HG03095 (cell line): ENCODE measurements around the gene RPS13.
A peak's percentile ranks its signal among the peaks of the same experiment; 100 is the strongest.
"Not testable (repeated sequence)": the region's sequence is repeated elsewhere in the genome, so short reads cannot be mapped to it uniquely, and the experiment has no call there.

Experiments
- ATAC-seq: cut with Tn5 transposase; IDR thresholded peaks from one replicate; pipeline ENCODE4 v1.9.1; 2021; ENCODE audit warnings: moderate library complexity; ENCODE audit not compliant: unreplicated experiment

RPS13 gene

GRCh38 chr11:17077520-17078401, at the start of gene RPS13:
TSS of gene RPS13 (minus strand) at chr11:17077667. CDS start at chr11:17077641, 26 bp downstream.
- peak; percentile 97 for ATAC-seq

GRCh38 chr11:17121981-17122380, 44.5 kb upstream of the RPS13 start:
- ATAC-seq, result no peak

DNA sequence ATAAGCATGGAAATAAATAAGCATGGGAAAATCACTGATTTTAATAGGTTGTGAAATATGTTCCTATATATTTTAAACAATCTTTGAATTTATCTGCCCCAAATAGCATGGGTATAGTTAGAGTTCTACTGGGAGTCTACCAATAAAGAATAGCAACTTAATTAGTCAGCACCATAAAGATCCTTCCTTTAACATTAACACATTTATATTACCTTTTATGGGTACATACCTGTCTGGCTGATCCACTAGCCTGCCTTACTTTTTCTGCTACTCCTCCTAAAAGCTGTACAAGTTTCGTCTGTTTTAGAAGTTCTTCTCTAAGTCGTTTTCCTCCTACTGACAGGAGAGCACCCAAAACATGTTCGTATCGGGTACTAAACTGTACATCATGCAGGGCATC, 39.8 kb upstream of the RPS13 start:
- no peak for ATAC-seq

DNA sequence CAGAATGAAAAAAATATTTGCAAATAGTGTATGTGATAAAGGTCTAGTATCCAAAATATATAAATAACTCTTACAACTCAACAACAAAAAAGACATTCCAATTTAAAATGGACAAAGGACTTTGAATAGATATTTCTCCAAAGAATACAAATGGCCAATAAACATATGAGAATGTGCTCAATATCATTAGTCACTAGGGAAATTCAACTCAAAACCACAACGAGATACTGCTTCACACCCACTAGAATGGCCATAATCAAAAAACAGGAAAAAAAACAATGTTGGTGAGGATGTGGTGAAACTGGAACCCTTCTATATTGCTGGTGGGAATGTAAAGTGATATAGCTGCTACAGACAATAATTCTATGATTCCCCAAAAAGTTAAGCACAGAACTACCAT, 38.6 kb upstream of the RPS13 start:
- ATAC-seq, result no peak

- ATAC-seq, result not testable (repeated sequence)
These were observed 30.3 kb upstream of the RPS13 start for GRCh38 chr11:17107745-17108144.

- not testable (repeated sequence) for ATAC-seq
These were observed 28.1 kb upstream of the RPS13 start for GRCh38 chr11:17105404-17106040.

GRCh38 chr11:17102462-17102861, 25.0 kb upstream of the RPS13 start:
- no peak for ATAC-seq

GRCh38 chr11:17098658-17099057, 21.2 kb upstream of the RPS13 start:
- no peak for ATAC-seq

DNA sequence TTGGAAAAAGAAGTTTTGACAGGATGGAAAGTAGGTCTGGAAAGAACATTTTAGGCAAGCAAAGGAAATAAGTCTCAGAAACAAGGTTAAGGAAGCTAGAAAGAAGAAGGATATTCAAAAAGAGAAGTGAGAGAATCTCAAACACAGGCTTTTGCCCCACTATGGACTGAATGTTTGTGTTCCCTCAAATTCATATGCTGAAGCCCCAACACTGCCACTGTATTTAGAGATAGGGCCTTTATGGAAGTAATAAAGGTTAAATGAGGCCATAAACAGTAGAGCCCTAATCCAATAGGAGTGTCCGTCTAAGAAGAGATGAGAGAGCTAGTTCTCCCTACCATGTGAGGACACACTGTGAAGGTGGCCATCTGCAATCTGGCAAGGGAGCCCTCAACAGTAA, 20.6 kb upstream of the RPS13 start:
- ATAC-seq, result no peak

DNA sequence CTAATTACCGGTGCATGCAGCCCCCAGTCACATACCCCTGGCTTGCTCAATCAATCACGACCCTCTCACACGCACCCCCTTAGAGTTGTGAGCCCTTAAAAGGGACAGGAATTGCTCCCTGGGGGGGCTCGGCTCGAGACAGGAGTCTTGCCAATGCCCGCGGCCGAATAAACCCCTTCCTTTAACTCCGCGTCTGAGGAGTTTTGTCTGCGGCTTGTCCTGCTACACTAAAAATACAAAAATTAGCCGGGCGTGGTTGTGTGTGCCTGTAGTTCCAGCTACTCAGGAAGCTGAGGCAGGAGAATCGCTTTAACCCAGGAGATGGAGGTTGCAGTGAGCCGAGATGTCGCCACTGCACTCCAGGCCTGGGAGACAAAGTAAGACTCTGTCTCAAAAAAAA, 8.5 kb upstream of the RPS13 start:
- not testable (repeated sequence) for ATAC-seq

DNA sequence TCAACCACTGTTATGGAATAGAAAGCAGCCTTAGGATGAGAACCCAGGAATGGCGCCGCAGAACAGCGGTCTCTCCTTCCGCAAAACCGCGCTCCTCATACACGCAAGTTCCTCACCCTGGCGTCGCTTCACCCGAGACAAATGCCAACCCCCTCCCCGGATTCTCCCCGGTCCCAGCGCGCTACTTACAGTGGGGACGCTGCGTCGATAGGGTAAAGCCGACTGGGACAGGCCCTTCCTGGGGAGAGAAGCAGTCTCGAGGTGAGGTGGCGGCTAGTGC, 287 bp downstream of the RPS13 start:
- peak; percentile 1 for ATAC-seq

- ATAC-seq, result no peak
These were observed 789 bp downstream of the RPS13 start for GRCh38 chr11:17076517-17077239.

DNA sequence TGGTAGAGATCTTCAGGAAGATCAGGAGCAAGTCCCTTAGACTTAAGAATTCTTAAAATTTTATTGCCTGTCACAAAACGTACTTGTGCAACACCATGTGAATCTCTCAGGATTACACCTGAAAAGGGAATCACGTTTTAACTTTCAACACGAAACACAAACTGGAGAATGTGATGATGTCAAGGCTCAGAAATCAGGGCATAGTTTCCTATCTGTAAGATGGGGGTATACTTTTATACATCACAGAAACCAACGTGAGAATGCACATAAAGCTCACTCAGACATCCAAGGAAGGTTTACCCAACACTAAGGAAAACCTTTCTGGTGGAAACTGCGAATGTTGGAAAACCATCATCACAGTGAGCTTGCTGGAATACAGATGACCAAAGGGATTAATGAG, 2.0 kb downstream of the RPS13 start:
- ATAC-seq, result no peak

- ATAC-seq, result no peak
These were observed 4.0 kb downstream of the RPS13 start for GRCh38 chr11:17073370-17074027.

GRCh38 chr11:17067417-17067816, 10.1 kb downstream of the RPS13 start:
- no peak for ATAC-seq

DNA sequence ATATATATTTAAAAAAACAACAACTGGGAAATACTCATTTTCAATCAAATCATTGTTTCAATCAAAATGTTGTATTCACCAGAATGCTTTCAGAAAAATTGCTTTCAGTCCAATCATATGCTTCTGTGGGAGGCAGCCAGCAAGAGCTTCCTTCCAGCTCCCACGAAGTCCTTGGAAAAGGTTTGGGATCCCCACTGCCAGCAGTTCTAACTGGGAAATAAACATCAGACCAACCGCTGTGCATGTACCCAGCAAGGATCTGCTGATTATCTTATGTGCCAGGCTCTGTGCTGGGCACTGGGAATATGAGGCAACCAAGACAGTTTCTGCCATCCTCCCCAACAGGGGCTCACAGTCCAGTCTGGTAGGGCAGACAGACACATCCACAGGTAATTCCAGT, 10.8 kb downstream of the RPS13 start:
- no peak for ATAC-seq

GRCh38 chr11:17063171-17064002, 14.1 kb downstream of the RPS13 start:
- ATAC-seq, result peak; percentile 69

DNA sequence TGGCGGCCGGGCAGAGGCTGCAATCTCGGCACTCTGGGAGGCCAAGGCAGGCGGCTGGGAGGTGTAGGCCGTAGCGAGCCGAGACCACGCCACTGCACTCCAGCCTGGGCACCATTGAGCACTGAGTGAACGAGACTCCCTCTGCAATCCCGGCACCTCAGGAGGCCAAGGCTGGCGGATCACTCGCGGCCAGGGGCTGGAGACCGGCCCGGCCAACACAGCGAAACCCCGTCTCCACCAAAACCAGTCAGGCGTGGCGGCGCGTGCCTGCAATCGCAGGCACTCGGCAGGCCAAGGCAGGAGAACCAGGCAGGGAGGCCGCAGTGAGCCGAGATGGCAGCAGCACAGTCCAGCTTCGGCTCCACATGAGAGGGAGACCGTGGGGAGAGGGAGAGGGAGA, 26.3 kb downstream of the RPS13 start:
- not testable (repeated sequence) for ATAC-seq

GRCh38 chr11:17048491-17048890, 29.0 kb downstream of the RPS13 start:
- ATAC-seq, result not testable (repeated sequence)

GRCh38 chr11:17046690-17047089, 30.8 kb downstream of the RPS13 start:
- ATAC-seq, result no peak
